Activated naive CD4-positive, alpha-beta T cell treated with anti-CD3 and anti-CD28 coated beads for 36 hours (primary cell): ENCODE data around the gene UNC45B. TPM values are rescaled to one million over a fixed set of nuclear protein-coding genes. Genes with fewer than 3 reads are reported as not detected.
"Not testable (repeated sequence)": the region's sequence is repeated elsewhere in the genome, so short reads cannot be mapped to it uniquely, and the experiment has no call there.

Experiments used
- CTCF ChIA-PET: fragments of 350-600 bp; sonication (Branson Sonifier 250); formaldehyde crosslinking; loops from one replicate; lab custom pipeline; 2021; ENCODE audit warnings: antibody characterized with exemption; lab: Charles Lee
- DNase-seq: peaks from one replicate; pipeline ENCODE4 v3.0.0-alpha.2; 2020
- H3K27ac Mint-ChIP-seq: one replicate; pipeline ENCODE4 v1.8.0; 2021; ENCODE audit warnings: mild to moderate bottlenecking, mixed read lengths
- H3K27me3 Mint-ChIP-seq: one replicate; pipeline ENCODE4 v1.8.0; 2021; ENCODE audit warnings: low read depth, mixed read lengths
- H3K36me3 Mint-ChIP-seq: one replicate; pipeline ENCODE4 v1.8.0; 2021; ENCODE audit warnings: low read depth, mixed read lengths
- H3K4me1 Mint-ChIP-seq: one replicate; pipeline ENCODE4 v1.8.0; 2021; ENCODE audit warnings: low read depth, mixed read lengths
- H3K4me3 Mint-ChIP-seq: one replicate; pipeline ENCODE4 v1.8.0; 2021; ENCODE audit warnings: mild to moderate bottlenecking, moderate library complexity, mixed read lengths
- H3K9me3 Mint-ChIP-seq: one replicate; pipeline ENCODE4 v1.8.0; 2021; ENCODE audit warnings: mixed read lengths
- intact Hi-C: fragments of 100-400 bp; cut with micrococcal nuclease; formaldehyde crosslinking; loops from one replicate; pipeline ENCODE4 v1.15.1; 2023
- total RNA-seq, 2 experiments: library from RNA; stranded (reverse); gene quantifications; one replicate each; pipeline ENCODE4 v1.2.3, GENCODE V29; 2021

UNC45B gene
- total RNA-seq, 2 experiments from 2014 or later: 0.05 to 0.15 TPM

- H3K27me3 Mint-ChIP-seq, H3K4me3 Mint-ChIP-seq, DNase-seq, H3K27ac Mint-ChIP-seq, H3K36me3 Mint-ChIP-seq, CTCF ChIA-PET, intact Hi-C loops: not testable (repeated sequence)
- peaks cover 18% of the 10 kb centered on the region for H3K4me1 Mint-ChIP-seq
- H3K9me3 Mint-ChIP-seq: peaks cover 12% of the 10 kb centered on the region
These were observed 47.4 kb downstream of the UNC45B start for GRCh38 chr17:35195062-35195461.

- H3K4me1 Mint-ChIP-seq, intact Hi-C loops, H3K27ac Mint-ChIP-seq, CTCF ChIA-PET, H3K4me3 Mint-ChIP-seq, H3K36me3 Mint-ChIP-seq, H3K27me3 Mint-ChIP-seq, DNase-seq: not testable (repeated sequence)
- H3K9me3 Mint-ChIP-seq: peaks cover 26% of the 10 kb centered on the region
These were observed 55.0 kb downstream of the UNC45B start for GRCh38 chr17:35202582-35202981.

DNA sequence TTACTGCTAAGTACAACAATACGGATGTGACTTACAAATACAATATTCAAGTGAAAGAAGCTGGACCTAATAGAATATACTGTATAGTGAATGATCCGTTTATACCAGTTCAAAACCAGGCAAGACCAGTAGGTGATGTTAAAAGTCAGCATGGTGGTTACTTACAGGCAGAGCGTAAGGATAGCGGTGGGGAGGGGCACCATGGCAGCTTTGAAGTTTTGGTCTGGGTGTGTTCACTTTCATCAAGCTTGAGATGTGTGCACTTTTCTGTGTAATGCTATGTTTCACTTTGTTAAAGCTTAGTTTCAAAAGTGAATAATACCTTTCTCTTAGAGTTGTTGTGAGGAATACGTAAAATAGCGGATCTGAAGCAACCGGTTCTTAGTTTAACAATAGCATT is 63.1 kb downstream of the UNC45B start:
- Mint-ChIP-seq H3K4me1 (peaks cover 66% of the 10 kb centered on the region), H3K27ac (no peak overlapping the region), H3K36me3 (no peaks in the 10 kb centered on the region), H3K9me3 (no peaks in the 10 kb centered on the region), H3K27me3 (no peaks in the 10 kb centered on the region), H3K4me3 (peak overlapping the region; percentile 56)
- DNase-seq: peak; percentile 67
- intact Hi-C loops: loop anchor here (5.0 to 10.0 kb wide), 3 partner anchors 33 to 164 kb away; partner anchors contain the start of gene SLFN11
- CTCF ChIA-PET: interaction anchor here (0.5 to 1.0 kb wide), 3 partner anchors 24 to 30 kb away, joined by 3 to 5 read pairs (median 3); no protein-coding TSS in a partner anchor

- DNase-seq: peak; percentile 46
- Mint-ChIP-seq H3K9me3 (no peaks in the 10 kb centered on the region), H3K4me1 (peaks cover 74% of the 10 kb centered on the region), H3K27me3 (no peaks in the 10 kb centered on the region), H3K4me3 (peak overlapping the region; percentile 7), H3K27ac (peak overlapping the region; percentile 88), H3K36me3 (no peaks in the 10 kb centered on the region)
- CTCF ChIA-PET: interaction anchor here (0.8 to 1.6 kb wide), 3 partner anchors 28 to 326 kb away, joined by 4 to 5 read pairs (median 4); partner anchors contain the start of gene SLFN5
- intact Hi-C loops: loop anchor here (5.0 to 10.0 kb wide), 3 partner anchors 35 to 162 kb away; partner anchors contain the start of gene SLFN11
These were observed 65.1 kb downstream of the UNC45B start for GRCh38 chr17:35212668-35213067.

DNA sequence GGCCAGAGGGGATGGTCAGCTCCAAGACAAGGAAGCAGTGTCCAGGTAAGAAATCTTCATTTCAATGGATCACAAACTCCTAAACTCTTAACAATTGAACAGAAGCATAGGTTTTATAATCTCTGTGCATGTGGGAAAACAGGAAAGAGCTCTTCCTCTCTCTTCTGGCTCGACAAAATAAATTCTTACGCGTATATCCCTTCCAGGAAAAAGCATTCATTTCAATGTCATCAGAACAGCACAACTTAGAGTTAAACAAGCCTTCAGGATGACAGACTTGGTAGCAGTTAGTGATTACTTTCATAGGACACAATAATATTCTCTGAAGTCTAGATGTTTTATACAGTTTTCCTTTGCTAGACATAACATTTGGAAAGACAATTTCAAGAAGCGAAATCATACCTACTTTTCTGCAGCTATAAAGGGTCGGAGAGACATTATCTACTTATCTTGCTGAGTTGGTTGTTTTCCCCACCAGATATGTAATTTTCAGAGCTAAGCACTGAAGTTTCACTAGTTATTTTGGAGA is 65.9 kb downstream of the UNC45B start:
- Mint-ChIP-seq H3K27ac (peak overlapping the region; percentile 88), H3K27me3 (no peaks in the 10 kb centered on the region), H3K36me3 (no peaks in the 10 kb centered on the region), H3K4me3 (peak overlapping the region; percentile 45), H3K9me3 (no peaks in the 10 kb centered on the region), H3K4me1 (peaks cover 79% of the 10 kb centered on the region)
- no peak for DNase-seq
- intact Hi-C loops: loop anchor here (5.0 to 10.0 kb wide), 3 partner anchors 36 to 161 kb away; partner anchors contain the start of gene SLFN11
- CTCF ChIA-PET: interaction anchor here (0.7 to 1.6 kb wide), 4 partner anchors 16 to 325 kb away, joined by 3 to 11 read pairs (median 4); no protein-coding TSS in a partner anchor

DNA sequence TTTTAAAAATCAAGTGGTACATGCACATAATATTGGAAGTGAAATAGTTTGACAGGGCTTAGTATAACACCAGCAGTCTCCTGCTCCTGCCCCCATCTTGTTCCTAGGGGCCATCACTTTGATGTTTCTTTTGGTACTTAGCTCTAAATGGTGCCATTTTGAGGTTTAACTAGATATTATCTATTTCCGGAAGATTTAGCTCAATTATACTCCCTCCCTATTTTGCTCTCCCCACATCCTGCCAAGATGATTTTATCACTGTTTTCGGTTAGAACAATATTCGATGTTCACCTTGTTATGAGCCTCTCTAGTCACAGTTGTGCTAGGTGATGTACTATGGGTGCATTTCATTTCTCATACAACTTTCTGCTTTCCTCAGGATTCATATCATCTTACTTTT is 66.6 kb downstream of the UNC45B start:
- Mint-ChIP-seq H3K27ac (peak overlapping the region; percentile 88), H3K4me1 (peaks cover 79% of the 10 kb centered on the region), H3K36me3 (no peaks in the 10 kb centered on the region), H3K4me3 (peak overlapping the region; percentile 45), H3K27me3 (no peaks in the 10 kb centered on the region), H3K9me3 (no peaks in the 10 kb centered on the region)
- CTCF ChIA-PET: interaction anchor here (0.7 to 1.6 kb wide), 4 partner anchors 21 to 324 kb away, joined by 3 to 11 read pairs (median 4); no protein-coding TSS in a partner anchor
- intact Hi-C loops: loop anchor here (1.0 to 10.0 kb wide), 6 partner anchors 28 to 323 kb away; partner anchors contain the start of genes SLFN11 and SLFN12L
- DNase-seq: no peak

DNA sequence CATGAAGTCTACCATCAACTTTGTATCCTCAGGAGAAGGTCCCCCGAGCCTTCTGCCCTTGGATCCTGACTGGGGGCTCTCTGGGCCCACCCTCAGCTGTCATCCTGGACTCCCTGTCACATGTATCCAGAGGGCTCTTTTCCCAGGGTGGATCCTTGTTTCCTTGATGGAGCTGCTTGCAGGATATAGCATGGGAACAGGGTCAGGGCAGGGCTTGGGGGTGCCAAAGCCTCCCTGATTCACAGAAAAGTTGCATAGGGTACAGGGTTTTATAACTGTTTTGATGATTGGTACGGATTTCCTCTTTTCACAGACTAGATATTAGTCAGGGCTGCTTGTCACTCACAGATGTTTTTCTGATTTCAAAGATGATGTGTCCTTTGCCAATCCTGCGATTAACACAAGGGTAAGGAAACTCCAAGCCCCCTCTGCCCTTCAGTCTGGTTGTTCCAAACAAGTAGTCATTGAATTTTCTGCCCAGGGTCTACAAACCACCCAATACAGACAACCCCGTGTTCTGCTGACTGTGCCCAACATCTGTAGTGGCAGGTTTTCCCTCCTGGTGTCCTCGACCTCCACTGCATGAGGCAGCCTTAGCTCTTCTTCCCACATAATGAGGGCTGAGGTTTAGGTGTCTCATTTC is 67.1 kb downstream of the UNC45B start:
- no peaks in the 10 kb centered on the region for H3K9me3 Mint-ChIP-seq
- H3K27me3 Mint-ChIP-seq: no peaks in the 10 kb centered on the region
- intact Hi-C loops: loop anchor here (1.0 to 10.0 kb wide), 6 partner anchors 28 to 323 kb away; partner anchors contain the start of genes SLFN11 and SLFN12L
- peak overlapping the region; percentile 45 for H3K4me3 Mint-ChIP-seq
- DNase-seq: peak; percentile 48
- H3K4me1 Mint-ChIP-seq: peaks cover 84% of the 10 kb centered on the region
- CTCF ChIA-PET: interaction anchor here (0.6 to 1.5 kb wide), 5 partner anchors 21 to 115 kb away, joined by 3 to 11 read pairs (median 3); no protein-coding TSS in a partner anchor
- H3K36me3 Mint-ChIP-seq: no peaks in the 10 kb centered on the region
- peak overlapping the region; percentile 88 for H3K27ac Mint-ChIP-seq

DNA sequence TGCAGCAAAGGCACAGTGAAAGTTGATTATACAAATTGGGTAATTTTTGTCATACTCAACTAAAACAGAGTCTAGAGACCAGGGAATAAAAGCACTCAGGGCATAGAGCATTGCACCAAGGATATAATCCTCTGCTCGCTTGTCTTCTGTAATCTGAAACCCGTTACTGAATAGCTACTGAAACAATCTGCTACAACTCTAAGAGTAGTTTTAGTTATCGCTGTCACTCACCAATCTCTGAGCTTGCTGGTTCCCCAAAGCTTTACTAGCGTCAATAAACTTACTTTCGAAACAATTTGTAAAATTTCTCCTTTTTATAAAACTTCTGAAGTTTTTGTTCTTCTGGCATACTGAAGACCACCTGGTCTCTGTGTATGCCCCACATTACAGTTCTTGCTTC is 69.5 kb downstream of the UNC45B start:
- H3K9me3 Mint-ChIP-seq: peaks cover 5% of the 10 kb centered on the region
- CTCF ChIA-PET: no interaction called here
- peaks cover 4% of the 10 kb centered on the region for H3K36me3 Mint-ChIP-seq
- H3K4me1 Mint-ChIP-seq: peaks cover 81% of the 10 kb centered on the region
- no peak for DNase-seq
- H3K27ac Mint-ChIP-seq: no peak overlapping the region
- H3K4me3 Mint-ChIP-seq: no peak overlapping the region
- intact Hi-C loops: loop anchor here (10.0 kb wide), 1 partner anchor 158 kb away; the partner anchor contains the start of gene SLFN11
- H3K27me3 Mint-ChIP-seq: no peaks in the 10 kb centered on the region

DNA sequence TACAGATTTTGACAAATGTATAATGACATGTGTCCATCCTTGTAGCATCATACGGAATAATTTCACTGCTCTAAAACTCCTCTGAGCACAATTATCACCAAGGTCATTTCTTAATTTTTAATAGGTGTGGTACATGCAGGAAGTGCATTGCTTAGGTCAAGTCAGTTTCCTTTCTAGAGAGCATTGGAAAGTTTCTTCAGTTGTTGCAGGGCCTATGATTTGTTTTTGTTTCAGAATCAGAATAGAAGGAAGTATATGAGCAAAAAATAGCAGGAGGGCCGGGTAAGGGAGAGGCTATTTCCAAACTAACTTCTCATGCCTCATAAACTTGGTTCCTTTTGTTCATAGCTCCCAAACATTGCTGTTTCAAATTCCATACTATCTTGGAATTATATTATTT is 71.3 kb downstream of the UNC45B start:
- Mint-ChIP-seq H3K27ac (peak overlapping the region; percentile 86), H3K27me3 (no peaks in the 10 kb centered on the region), H3K36me3 (peaks cover 12% of the 10 kb centered on the region), H3K4me3 (peak overlapping the region; percentile 38), H3K9me3 (peaks cover 16% of the 10 kb centered on the region), H3K4me1 (peaks cover 63% of the 10 kb centered on the region)
- CTCF ChIA-PET: interaction anchor here (0.7 kb wide), 1 partner anchor 10 kb away, joined by 3 read pairs; no protein-coding TSS in a partner anchor
- no peak for DNase-seq
- intact Hi-C loops: loop anchor here (1.0 to 10.0 kb wide), 5 partner anchors 12 to 239 kb away; partner anchors contain the start of genes LIG3 and SLFN11

- peaks cover 48% of the 10 kb centered on the region for H3K4me1 Mint-ChIP-seq
- H3K9me3 Mint-ChIP-seq: peaks cover 16% of the 10 kb centered on the region
- no peak overlapping the region for H3K27ac Mint-ChIP-seq
- intact Hi-C loops: no loop called here
- H3K4me3 Mint-ChIP-seq: no peak overlapping the region
- H3K27me3 Mint-ChIP-seq: no peaks in the 10 kb centered on the region
- peaks cover 12% of the 10 kb centered on the region for H3K36me3 Mint-ChIP-seq
- DNase-seq: no peak
- CTCF ChIA-PET: no interaction called here
These were observed 74.8 kb downstream of the UNC45B start for GRCh38 chr17:35222452-35222851.

GRCh38 chr17:35224436-35224835 is 76.8 kb downstream of the UNC45B start:
- no peak for DNase-seq
- Mint-ChIP-seq H3K4me1 (peaks cover 49% of the 10 kb centered on the region), H3K4me3 (no peak overlapping the region), H3K36me3 (peaks cover 12% of the 10 kb centered on the region), H3K27me3 (no peaks in the 10 kb centered on the region), H3K9me3 (peaks cover 16% of the 10 kb centered on the region), H3K27ac (no peak overlapping the region)
- CTCF ChIA-PET: no interaction called here
- intact Hi-C loops: no loop called here

- peaks cover 5% of the 10 kb centered on the region for H3K36me3 Mint-ChIP-seq
- H3K27ac Mint-ChIP-seq: no peak overlapping the region
- no peak overlapping the region for H3K4me3 Mint-ChIP-seq
- intact Hi-C loops: no loop called here
- no peak for DNase-seq
- H3K4me1 Mint-ChIP-seq: peaks cover 59% of the 10 kb centered on the region
- no peaks in the 10 kb centered on the region for H3K27me3 Mint-ChIP-seq
- CTCF ChIA-PET: interaction anchor here (0.6 to 1.7 kb wide), 4 partner anchors 11 to 108 kb away, joined by 3 to 5 read pairs (median 4); partner anchors contain the start of gene RAD51D
- H3K9me3 Mint-ChIP-seq: peaks cover 9% of the 10 kb centered on the region
These were observed 79.9 kb downstream of the UNC45B start for GRCh38 chr17:35227546-35227945.
